ENCODE measurements around the gene CACHD1.

CACHD1 gene

DNA sequence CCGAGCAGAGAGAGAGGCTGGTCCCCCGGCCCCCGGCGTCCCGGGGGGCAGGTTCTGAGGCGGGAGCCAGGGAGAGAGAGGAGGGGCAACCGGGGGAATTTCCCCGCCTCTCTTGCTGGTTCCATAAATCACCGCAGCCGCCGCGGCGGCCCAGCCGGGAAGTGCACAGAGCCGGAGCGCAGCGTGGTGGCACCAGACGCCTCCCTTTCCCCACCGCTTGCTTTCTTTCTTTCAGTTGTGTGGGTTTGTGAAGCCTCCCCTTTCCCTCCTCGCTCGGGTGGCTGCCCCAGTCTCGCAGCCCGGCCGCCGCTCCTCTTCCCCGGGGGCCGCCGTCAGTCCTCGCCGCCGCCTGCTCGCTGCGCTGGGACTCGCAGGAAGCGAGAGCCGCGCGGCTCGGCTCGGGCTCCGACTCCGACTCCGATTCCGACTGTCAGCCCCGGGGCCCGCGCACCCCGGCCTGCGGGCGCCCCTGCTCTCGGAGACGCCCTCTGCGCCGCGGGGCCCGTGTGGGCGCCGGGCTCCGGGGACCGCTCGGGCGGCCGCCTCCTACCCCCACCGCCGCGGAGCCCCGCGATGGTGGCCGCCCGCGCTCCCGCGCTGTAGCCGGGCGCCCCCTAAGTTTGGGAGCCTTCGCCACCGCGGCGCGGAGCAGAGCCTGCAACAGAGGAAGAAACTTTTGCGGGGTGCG is at the start of gene CACHD1:
Gene CACHD1, plus strand, starts transcription at position 153 of the 688 bp plus-strand sequence. CDS start 616 bp downstream, outside the sequence.
- DNase-seq = peak; percentile 41 to 63

DNA sequence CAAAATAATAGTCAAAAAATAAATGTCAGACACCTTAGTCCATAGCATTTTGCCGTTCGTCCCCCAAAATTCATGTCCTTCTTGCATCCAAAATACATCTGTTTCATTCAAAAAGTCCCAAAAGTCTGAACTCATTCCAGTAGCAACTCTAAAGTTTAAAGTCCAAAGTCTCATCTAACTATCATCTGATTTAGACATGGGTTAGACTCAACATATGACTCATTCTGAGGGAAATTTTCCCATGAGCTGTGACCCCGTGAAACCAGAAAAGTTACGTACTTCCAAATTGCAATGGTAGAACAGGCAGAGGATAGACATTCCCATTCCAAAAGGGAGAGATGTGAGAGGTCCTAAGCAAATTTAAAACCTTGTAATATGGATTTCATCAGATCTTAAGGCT is 48.6 kb upstream of the CACHD1 start:
- no peak for DNase-seq

GRCh38 chr1:64423526-64423925 is 46.4 kb upstream of the CACHD1 start:
- no peak for DNase-seq

DNA sequence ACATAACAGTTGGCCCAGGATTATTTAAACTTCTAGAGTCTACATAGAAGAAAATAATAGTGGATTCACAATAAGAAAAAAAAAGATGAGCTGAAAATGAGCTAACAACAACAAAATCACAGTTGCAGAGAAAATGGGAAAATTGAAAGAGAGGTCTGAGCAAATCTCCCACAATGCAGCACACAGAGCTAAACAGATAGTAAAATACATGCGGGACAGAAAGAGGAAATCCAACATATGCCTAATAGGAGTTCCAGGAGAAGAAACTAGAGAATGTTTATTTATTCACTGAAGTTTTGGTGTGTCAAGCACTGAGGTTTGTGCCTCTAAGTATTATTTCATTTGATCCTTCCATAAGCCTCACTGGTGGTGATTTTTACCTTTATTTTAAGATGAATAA is 45.5 kb upstream of the CACHD1 start:
- DNase-seq = no peak

DNA sequence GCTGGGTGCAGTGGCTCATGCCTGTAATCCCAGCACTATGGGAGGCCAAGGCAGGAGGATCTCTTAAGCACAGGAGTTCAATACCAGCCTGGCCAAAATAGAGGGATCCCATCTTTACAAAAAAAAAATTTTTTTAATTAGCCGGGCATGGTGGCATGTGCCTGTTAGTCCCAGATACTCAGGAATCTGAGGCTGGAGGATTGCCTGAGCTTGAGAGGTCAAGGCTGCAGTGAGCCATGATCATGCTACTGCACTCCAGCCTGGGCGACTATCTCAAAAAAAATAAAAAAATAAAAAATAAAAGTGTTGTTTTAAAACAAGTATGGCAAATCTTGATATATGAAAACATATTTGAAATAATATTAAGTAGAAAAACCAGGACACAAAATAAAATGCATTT is 44.4 kb upstream of the CACHD1 start:
- no peak for DNase-seq

DNA sequence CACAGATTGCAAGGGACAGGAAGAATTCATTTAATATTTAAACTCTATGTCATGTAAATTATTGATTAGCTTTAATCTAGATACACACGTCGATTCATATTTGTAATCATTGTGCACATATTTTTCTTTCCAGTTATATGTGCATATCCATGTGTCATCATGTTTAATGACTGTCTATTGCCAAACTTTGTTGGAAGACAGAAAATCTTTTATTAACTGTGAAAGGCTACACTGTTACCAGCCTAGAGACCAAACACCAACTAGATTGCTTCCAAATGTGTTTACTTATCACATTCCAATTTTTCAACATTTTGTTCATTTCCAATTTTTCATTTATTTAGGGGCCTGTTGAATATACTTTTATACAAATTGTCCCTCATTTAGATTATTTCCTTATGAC is 43.2 kb upstream of the CACHD1 start:
- DNase-seq = no peak

GRCh38 chr1:64427879-64428278 is 42.0 kb upstream of the CACHD1 start:
- DNase-seq = no peak

DNA sequence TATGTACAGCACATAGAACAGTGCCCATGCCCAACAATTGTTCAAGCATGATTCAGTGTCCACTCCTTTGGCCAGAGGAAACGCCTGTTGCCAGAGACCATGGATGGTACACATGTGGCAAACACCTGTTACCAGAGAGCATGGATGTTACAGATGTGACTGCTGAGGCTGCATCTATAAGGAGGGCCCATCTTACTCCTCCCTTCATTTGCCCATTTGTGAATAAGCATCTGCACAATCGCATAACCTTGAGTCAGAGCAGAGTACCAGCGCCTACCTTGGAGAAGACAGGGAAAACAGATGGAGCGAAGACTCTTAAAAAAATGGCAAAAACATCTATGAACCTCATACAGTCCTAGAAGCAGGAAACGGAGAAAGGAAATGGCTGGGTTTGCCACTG is 36.6 kb upstream of the CACHD1 start:
- DNase-seq = no peak

- no peak for DNase-seq
Measured at GRCh38 chr1:64433747-64434146, 36.2 kb upstream of the CACHD1 start.

GRCh38 chr1:64435000-64435399 is 34.9 kb upstream of the CACHD1 start:
- DNase-seq = no peak

DNA sequence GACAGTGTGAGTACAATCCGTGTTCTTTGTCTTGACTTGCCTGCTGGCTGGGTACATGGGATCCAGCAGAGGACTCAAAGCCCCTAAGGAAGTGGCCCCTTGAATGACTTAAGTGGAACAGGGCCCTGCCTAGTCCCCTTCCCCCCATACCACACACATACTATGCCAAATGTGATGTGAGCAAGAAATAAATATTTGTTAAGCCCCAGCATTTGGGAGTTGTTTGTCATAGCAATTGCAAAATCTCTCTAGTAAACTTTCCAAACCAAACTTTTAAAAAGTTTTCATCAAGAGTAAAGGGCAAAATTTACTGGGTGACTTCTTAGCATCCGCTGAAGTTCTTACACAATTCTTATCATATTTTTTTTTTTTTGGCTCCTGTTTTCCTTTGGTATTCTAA is 32.5 kb upstream of the CACHD1 start:
- no peak for DNase-seq

DNA sequence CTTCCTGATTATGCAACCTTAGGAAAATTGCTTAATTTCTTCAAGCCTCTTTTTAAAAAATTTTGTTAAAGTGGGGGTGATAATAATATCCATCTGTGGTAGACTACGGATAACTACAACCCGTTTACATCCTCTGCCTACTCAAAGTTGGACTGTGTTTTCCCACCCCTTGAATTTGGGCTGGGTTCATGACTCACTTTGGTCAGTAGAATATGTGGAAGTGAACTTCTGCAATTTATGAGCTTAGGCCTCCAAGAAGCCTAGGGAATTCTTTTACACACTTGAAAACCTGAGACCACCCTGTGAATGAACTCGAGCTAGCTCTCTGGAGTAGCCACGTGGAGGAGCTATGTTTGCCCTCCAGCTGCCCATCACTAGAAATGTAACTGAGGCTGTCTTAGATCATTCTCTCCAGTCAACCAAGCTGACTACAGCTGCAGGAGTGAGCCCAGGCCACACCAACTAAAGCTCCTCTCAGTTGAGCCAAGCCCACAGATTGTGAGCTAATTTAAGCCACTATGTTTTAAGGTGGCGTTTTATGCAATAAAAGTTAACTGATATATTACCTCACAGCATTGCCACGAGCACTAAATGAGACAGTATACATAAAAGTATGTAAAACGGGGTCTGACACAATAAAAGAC is 29.6 kb upstream of the CACHD1 start:
- no peak for DNase-seq

GRCh38 chr1:64451440-64451839 is 18.5 kb upstream of the CACHD1 start:
- no peak for DNase-seq

GRCh38 chr1:64453688-64454087 is 16.2 kb upstream of the CACHD1 start:
- no peak for DNase-seq

- DNase-seq = no peak
Measured at GRCh38 chr1:64458915-64459314, 11.0 kb upstream of the CACHD1 start.

GRCh38 chr1:64459743-64460142 is 10.2 kb upstream of the CACHD1 start:
- DNase-seq = no peak

GRCh38 chr1:64466033-64466432 is 3.9 kb upstream of the CACHD1 start:
- no peak for DNase-seq

- DNase-seq = no peak
Measured at GRCh38 chr1:64469116-64469976, 583 bp upstream of the CACHD1 start.

GRCh38 chr1:64470665-64471217 is 812 bp downstream of the CACHD1 start:
- DNase-seq = peak in 1 of 2 donors; percentile 1

DNA sequence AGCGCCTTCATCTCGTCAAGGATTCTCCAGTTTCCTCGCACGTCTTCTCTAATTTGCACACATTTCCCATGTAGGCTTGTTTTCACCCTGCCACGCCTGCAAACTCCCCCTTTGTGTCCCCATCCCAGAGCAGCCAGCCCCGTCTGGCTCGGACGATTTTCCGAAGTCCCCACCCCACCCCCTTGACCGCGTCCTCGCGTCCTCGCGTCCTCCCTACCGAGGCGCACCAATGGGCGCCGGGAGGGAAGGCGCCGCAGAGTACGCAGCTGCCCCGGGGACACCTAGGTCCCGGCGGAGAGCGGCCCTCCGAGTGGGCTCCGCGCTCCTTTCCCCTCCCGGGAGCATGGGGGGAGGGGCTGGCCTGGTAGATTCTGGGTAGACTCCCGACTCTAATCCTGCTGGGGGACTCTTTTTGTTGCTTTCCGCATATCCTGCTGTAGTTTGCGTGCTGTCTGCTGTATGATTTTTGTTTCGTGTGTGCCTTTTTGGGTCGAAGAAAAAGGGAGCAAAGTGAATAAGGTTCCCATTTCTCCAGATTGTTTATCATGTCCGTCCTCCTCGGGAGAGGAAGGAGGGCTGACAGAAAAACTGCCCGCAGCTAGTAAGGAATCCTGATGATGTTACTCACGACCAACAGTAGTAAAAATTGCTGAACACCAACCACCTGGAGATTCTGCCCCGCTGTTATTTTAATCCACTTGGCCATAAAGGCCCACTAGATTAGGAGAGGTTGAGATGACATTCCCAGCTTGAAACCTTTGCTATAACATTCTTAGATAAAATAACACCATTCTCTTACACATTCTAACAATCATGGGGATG is 1.5 kb downstream of the CACHD1 start:
- DNase-seq = no peak

- no peak for DNase-seq
Measured at GRCh38 chr1:64472040-64472376, 2.1 kb downstream of the CACHD1 start.

- DNase-seq = no peak
Measured at GRCh38 chr1:64472805-64473204, 2.9 kb downstream of the CACHD1 start.

DNA sequence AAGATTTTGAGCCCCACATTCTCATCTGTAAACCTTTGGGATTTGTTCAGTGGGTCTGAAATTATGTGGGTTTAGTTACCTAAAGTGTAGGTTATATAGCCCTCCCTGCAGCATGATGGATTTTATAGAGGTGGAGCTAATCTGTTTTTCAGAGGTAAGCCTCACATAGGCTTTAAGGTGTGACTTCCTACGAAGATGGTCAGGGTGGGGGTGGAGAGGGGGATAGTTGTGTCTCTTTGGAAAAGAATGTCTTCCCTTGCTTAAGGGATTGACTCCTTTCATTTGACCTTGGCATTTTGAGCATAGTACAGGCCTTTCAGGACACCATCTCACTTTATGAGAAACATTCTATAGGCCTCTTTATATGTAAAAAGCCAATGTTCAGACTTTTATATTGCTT is 3.4 kb downstream of the CACHD1 start:
- DNase-seq = no peak

Data from CD4-positive, alpha-beta T cell treated with Interleukin-1 beta for 1 hour (primary cell).